ENCODE results near the gene CACNA1C.

CACNA1C gene

GRCh38 chr12:2654741-2655140 is 602.0 kb downstream of the CACNA1C start:
- DNase-seq: no peak

GRCh38 chr12:2662524-2662923 is 609.7 kb downstream of the CACNA1C start:
- DNase-seq: no peak

GRCh38 chr12:2664721-2665577 is 612.2 kb downstream of the CACNA1C start:
- DNase-seq: no peak

GRCh38 chr12:2666411-2666810 is 613.6 kb downstream of the CACNA1C start:
- DNase-seq: no peak

GRCh38 chr12:2666846-2667245 is 614.1 kb downstream of the CACNA1C start:
- DNase-seq: no peak

GRCh38 chr12:2667716-2668440 is 615.1 kb downstream of the CACNA1C start:
- DNase-seq: no peak

- no peak for DNase-seq
These were observed 616.0 kb downstream of the CACNA1C start for GRCh38 chr12:2668816-2669215.

GRCh38 chr12:2669560-2669959 is 616.8 kb downstream of the CACNA1C start:
- no peak for DNase-seq

GRCh38 chr12:2672863-2673262 is 620.1 kb downstream of the CACNA1C start:
- no peak for DNase-seq

- DNase-seq: no peak
These were observed 621.4 kb downstream of the CACNA1C start for GRCh38 chr12:2673966-2674810.

GRCh38 chr12:2675776-2676175 is 623.0 kb downstream of the CACNA1C start:
- DNase-seq: no peak

- DNase-seq: no peak
These were observed 624.5 kb downstream of the CACNA1C start for GRCh38 chr12:2677142-2677880.

GRCh38 chr12:2678426-2678825 is 625.6 kb downstream of the CACNA1C start:
- DNase-seq: no peak

GRCh38 chr12:2679068-2679815 is 626.5 kb downstream of the CACNA1C start:
- no peak for DNase-seq

GRCh38 chr12:2679816-2680675 is 627.3 kb downstream of the CACNA1C start:
- DNase-seq: no peak

- DNase-seq: no peak
These were observed 627.9 kb downstream of the CACNA1C start for GRCh38 chr12:2680676-2681039.

- DNase-seq: no peak
These were observed 628.8 kb downstream of the CACNA1C start for GRCh38 chr12:2681450-2682205.

GRCh38 chr12:2682296-2683251 is 629.8 kb downstream of the CACNA1C start:
- DNase-seq: peak; percentile 45 to 72

Measured in NCI-H524 (cell line).